Measurements from ENCODE around the gene FHAD1.

Gene FHAD1

DNA sequence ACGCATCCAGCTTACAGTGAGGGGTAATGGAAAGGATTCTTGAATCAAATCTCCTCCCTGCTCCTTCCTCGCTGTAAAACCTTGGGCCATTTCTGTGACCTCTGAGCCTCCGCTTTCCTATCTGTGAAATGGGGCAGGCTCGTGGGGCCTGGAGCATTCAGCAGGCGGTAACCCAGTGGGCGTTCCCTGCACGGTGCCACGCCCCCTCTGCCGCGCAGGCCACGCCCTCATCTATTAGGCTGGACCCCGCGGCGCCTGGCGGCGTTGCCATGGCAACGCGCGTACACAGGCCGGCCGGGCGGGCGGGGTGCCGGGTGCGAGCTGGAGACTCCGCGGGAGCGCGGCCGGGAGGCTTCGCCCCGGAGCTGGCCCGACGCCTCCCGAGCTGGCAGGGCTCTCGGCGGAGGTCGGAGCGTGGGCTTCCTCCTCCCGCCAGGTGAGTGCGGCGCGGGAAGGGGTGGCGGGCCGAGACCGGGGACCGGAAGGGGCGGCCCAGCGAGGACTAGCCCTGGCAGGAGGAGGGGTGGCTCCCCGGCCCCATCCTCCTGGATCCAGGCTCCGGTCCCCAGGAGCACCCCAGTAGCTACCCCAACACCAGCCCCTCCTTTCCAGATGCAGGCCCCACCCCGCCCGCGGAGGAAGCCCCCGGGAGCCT, at the start of gene FHAD1:
Gene FHAD1, plus strand, starts transcription at position 264 of the 655 bp plus-strand sequence. CDS start 4,562 bp downstream, outside the sequence.
- DNase-seq (ENCODE audit: low spot score in 2 of 2), result no peak
- H3K36me3 ChIP-seq (replicated peaks), result no peaks in the 10 kb centered on the region
- H3K9me3 ChIP-seq, result no peaks in the 10 kb centered on the region
- no peaks in the 10 kb centered on the region for H3K4me1 ChIP-seq
- no peaks in the 10 kb centered on the region for H3K27me3 ChIP-seq (ENCODE audit: low read depth)
- in situ Hi-C loops (cut with MboI; ENCODE audit: low sequenced_read_pairs), result no loop called here
- H3K4me3 ChIP-seq, result no peak within 1 kb of the TSS

DNA sequence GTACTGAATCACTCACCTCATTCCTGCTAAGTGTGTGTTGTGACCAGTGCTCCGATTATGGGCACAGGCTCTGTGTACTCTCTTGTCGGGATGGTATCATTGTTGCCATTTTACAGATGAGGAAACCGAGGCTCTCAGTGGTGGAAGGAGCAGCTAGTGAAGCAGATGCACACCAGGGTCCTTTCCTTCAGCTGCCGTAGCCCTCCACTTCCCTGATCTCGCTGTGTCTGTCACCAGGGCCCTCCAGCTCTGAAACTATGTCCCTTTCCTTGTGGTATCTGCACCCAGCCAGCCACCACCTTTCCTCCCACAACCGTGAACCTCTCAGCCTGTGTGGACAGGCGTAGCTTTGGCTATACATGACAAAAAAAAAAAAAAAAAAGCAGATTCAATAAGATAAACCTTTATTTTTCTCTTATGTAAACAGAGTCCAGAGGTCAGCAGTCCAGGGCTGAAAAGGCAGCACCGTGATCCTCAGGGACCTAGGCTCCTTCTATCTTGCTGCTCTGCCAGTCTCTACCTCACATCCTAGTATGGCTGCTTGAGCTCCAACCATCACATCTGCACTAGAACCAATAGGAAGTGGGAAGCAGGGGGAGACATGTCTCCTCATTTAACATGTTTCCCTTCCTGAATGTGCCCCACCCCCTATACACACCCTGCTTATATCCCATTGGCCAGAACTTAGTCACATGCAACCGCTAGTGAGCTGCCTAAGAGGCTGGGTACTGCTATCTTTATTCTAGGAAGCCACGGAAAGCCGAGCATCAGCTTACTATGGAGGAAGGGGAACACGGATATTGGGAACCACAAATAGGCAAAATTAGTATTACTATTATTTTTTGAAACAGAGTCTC, 49.2 kb upstream of the FHAD1 start:
- in situ Hi-C loops (cut with MboI; ENCODE audit: low sequenced_read_pairs), result no loop called here
- no peaks in the 10 kb centered on the region for H3K9me3 ChIP-seq
- no peaks in the 10 kb centered on the region for H3K27me3 ChIP-seq (ENCODE audit: low read depth)
- no peaks in the 10 kb centered on the region for H3K36me3 ChIP-seq (replicated peaks)
- no peak for DNase-seq (ENCODE audit: low spot score in 2 of 2)
- no peaks in the 10 kb centered on the region; the same call in 1 of the 2 replicates for H3K4me1 ChIP-seq
- H3K4me3 ChIP-seq, result no peak overlapping the region

- in situ Hi-C loops (cut with MboI; ENCODE audit: low sequenced_read_pairs), result no loop called here
- DNase-seq (ENCODE audit: low spot score in 2 of 2), result no peak
- Histone ChIP-seq H3K4me1 (no peaks in the 10 kb centered on the region; the same call in 1 of the 2 replicates), H3K4me3 (no peak overlapping the region), H3K36me3 (replicated peaks) (no peaks in the 10 kb centered on the region), H3K9me3 (no peaks in the 10 kb centered on the region), H3K27me3 (ENCODE audit: low read depth) (no peaks in the 10 kb centered on the region)
Observed at GRCh38 chr1:15198684-15199083, 48.3 kb upstream of the FHAD1 start.

- Histone ChIP-seq H3K27me3 (ENCODE audit: low read depth) (no peaks in the 10 kb centered on the region), H3K4me1 (no peaks in the 10 kb centered on the region; the same call in 1 of the 2 replicates), H3K36me3 (replicated peaks) (no peaks in the 10 kb centered on the region), H3K4me3 (no peak overlapping the region), H3K9me3 (no peaks in the 10 kb centered on the region)
- in situ Hi-C loops (cut with MboI; ENCODE audit: low sequenced_read_pairs), result no loop called here
- no peak for DNase-seq (ENCODE audit: low spot score in 2 of 2)
Observed at GRCh38 chr1:15201221-15201620, 45.8 kb upstream of the FHAD1 start.

DNA sequence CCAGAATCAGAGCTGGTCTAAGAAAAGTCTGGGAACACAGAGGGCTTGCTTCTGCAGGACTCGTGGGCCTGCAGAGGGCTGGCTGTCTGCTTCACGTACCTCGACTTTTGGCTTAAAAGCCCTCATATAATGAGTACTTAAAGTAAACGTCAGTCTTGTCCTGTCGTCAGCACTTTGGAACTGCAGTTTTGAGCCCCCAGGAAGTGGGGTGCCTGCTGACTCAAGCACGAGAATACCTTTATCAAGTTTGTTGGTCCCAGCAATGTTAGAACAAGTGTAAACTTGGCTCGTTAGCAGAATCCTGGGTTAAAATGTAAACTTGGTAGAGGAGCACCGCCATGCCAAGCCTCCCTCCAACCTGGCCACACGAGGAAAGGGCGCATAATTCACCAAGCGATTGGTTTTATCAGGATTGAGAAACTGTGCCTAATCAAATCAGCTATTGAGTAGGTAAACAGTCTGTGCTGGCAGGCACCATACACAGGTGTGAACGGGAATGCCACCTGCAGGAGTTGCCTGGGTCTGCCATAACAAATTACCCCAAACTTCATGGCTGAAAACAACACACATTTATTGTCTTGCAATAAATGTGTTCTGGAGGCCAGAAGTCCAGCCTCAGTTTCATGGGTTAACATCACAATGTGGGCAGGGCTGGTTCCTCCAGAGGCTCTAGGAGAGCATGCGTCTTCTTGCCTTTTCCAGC, 45.0 kb upstream of the FHAD1 start:
- no peaks in the 10 kb centered on the region for H3K27me3 ChIP-seq (ENCODE audit: low read depth)
- no peaks in the 10 kb centered on the region; the same call in 1 of the 2 replicates for H3K4me1 ChIP-seq
- H3K36me3 ChIP-seq (replicated peaks), result no peaks in the 10 kb centered on the region
- DNase-seq (ENCODE audit: low spot score in 2 of 2), result no peak
- H3K4me3 ChIP-seq, result no peak overlapping the region
- in situ Hi-C loops (cut with MboI; ENCODE audit: low sequenced_read_pairs), result no loop called here
- no peaks in the 10 kb centered on the region for H3K9me3 ChIP-seq

- no peaks in the 10 kb centered on the region; the same call in 1 of the 2 replicates for H3K4me1 ChIP-seq
- H3K36me3 ChIP-seq (replicated peaks), result no peaks in the 10 kb centered on the region
- no peak overlapping the region for H3K4me3 ChIP-seq
- H3K27me3 ChIP-seq (ENCODE audit: low read depth), result no peaks in the 10 kb centered on the region
- no peak for DNase-seq (ENCODE audit: low spot score in 2 of 2)
- H3K9me3 ChIP-seq, result no peaks in the 10 kb centered on the region
- in situ Hi-C loops (cut with MboI; ENCODE audit: low sequenced_read_pairs), result no loop called here
Observed at GRCh38 chr1:15204931-15205330, 42.1 kb upstream of the FHAD1 start.

GRCh38 chr1:15205586-15206346, 41.3 kb upstream of the FHAD1 start:
- Histone ChIP-seq H3K9me3 (no peaks in the 10 kb centered on the region), H3K27me3 (ENCODE audit: low read depth) (no peaks in the 10 kb centered on the region), H3K4me1 (no peaks in the 10 kb centered on the region; the same call in 1 of the 2 replicates), H3K4me3 (no peak overlapping the region), H3K36me3 (replicated peaks) (no peaks in the 10 kb centered on the region)
- no peak for DNase-seq (ENCODE audit: low spot score in 2 of 2)
- in situ Hi-C loops (cut with MboI; ENCODE audit: low sequenced_read_pairs), result no loop called here

- Histone ChIP-seq H3K27me3 (ENCODE audit: low read depth) (no peaks in the 10 kb centered on the region), H3K4me3 (no peak overlapping the region), H3K36me3 (replicated peaks) (no peaks in the 10 kb centered on the region; the same call in 1 of the 2 replicates), H3K4me1 (no peaks in the 10 kb centered on the region; the same call in 1 of the 2 replicates), H3K9me3 (no peaks in the 10 kb centered on the region)
- DNase-seq (ENCODE audit: low spot score in 2 of 2), result no peak
- in situ Hi-C loops (cut with MboI; ENCODE audit: low sequenced_read_pairs), result no loop called here
Observed at GRCh38 chr1:15206418-15207030, 40.5 kb upstream of the FHAD1 start.

DNA sequence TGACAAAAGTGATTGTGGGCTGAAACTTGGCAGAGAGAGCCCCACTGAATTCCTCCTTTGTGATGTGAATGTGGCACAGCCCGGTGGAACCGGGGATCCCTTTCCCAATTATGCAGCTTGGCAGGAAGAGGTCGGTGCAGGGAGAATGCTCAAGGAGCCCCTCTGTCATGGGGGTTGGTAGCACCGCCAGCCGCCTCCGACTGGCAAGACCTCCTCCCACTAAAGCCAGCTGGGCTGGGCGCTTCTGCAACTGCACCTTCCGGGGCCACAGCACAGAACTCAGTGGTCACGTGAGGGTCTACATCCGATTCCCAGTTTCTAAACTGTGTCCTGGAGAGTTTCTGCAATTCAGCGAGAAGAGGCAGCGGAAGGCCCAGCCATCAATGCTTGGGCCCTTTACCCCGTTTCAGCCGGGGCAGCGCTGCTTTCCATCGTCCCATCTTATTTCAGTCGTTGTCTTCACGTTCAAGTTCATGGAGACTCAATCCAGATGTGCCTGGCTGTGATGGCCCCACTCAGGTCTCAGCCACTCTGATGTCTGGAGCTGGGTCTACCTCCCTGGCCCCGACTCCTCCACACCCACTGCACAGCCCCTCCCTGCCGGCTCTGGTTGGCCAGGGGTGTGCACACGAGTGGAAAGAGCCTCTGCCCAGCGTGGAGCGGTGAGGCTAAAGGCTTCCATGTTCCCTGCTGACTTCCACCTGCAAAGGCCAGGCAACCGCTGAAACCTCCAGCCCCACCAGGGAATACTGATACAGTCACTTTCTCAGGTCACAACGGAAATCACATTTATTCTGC, 39.8 kb upstream of the FHAD1 start:
- DNase-seq (ENCODE audit: low spot score in 2 of 2), result no peak
- in situ Hi-C loops (cut with MboI; ENCODE audit: low sequenced_read_pairs), result no loop called here
- H3K36me3 ChIP-seq (replicated peaks), result no peaks in the 10 kb centered on the region; the same call in 1 of the 2 replicates
- no peaks in the 10 kb centered on the region for H3K27me3 ChIP-seq (ENCODE audit: low read depth)
- no peaks in the 10 kb centered on the region; the same call in 1 of the 2 replicates for H3K4me1 ChIP-seq
- H3K9me3 ChIP-seq, result no peaks in the 10 kb centered on the region
- no peak overlapping the region for H3K4me3 ChIP-seq

DNA sequence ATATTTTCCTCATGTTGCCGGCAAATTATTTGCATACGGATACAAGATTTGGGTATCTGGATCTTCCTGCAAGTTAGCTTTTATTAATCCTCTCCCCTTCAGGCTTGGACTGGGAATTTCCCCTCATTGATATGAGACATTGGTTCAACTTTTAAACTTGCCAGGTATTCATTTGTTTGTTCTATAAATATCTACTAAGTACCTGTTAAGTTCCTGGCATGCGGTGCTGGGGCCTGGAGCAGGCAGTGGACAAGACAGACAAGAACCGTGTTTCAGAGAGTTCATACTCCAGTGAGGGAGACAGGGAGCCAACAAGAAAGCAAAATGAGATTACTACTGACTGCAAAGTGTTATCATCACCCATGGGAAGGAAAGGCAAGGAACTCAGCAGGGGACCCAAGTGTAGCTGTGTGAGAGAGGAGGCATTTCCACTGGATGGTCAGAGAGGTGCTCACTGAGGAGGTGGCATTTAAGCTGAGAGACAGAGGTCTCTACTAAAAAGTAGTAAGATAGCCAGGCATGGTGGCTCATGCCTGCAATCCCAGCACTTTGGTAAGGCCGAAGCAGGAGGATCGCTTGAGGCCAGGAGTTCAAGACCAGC, 39.1 kb upstream of the FHAD1 start:
- DNase-seq (ENCODE audit: low spot score in 2 of 2), result no peak
- in situ Hi-C loops (cut with MboI; ENCODE audit: low sequenced_read_pairs), result no loop called here
- no peaks in the 10 kb centered on the region for H3K9me3 ChIP-seq
- H3K27me3 ChIP-seq (ENCODE audit: low read depth), result no peaks in the 10 kb centered on the region
- H3K4me1 ChIP-seq, result no peaks in the 10 kb centered on the region; the same call in 1 of the 2 replicates
- no peaks in the 10 kb centered on the region; the same call in 1 of the 2 replicates for H3K36me3 ChIP-seq (replicated peaks)
- H3K4me3 ChIP-seq, result no peak overlapping the region

GRCh38 chr1:15210651-15211375, 36.2 kb upstream of the FHAD1 start:
- H3K4me1 ChIP-seq, result no peaks in the 10 kb centered on the region; the same call in 1 of the 2 replicates
- no peak for DNase-seq (ENCODE audit: low spot score in 2 of 2)
- no peak overlapping the region for H3K4me3 ChIP-seq
- no peaks in the 10 kb centered on the region; the same call in 1 of the 2 replicates for H3K36me3 ChIP-seq (replicated peaks)
- no peaks in the 10 kb centered on the region for H3K27me3 ChIP-seq (ENCODE audit: low read depth)
- in situ Hi-C loops (cut with MboI; ENCODE audit: low sequenced_read_pairs), result no loop called here
- H3K9me3 ChIP-seq, result no peaks in the 10 kb centered on the region
